WTC11 (cell line): Measurements from ENCODE around the gene DUSP3.

Source experiments
- CBFB ChIP-seq: sonication (generic); formaldehyde crosslinking; IDR thresholded peaks from 2 replicates; pipeline ENCODE4 v1.8.1; 2022; ENCODE audit warnings: mild to moderate bottlenecking, low read depth, missing genetic modification reagents
- ELF4 ChIP-seq: sonication (generic); formaldehyde crosslinking; IDR thresholded peaks from 2 replicates; pipeline ENCODE4 v1.8.1; 2022; ENCODE audit warnings: low read depth, mild to moderate bottlenecking, moderate library complexity, missing genetic modification reagents
- ZNF138 ChIP-seq: sonication (generic); formaldehyde crosslinking; conservative IDR thresholded peaks from 2 replicates; pipeline ENCODE4 v1.8.1; 2022; ENCODE audit warnings: mild to moderate bottlenecking, moderate library complexity, missing genetic modification reagents
- ZNF263 ChIP-seq: sonication (generic); formaldehyde crosslinking; IDR thresholded peaks from 2 replicates; pipeline ENCODE4 v1.8.1; 2022; ENCODE audit warnings: low read depth, mild to moderate bottlenecking, moderate library complexity, missing genetic modification reagents
- ZNF416 ChIP-seq: fragments of 250-450 bp; sonication (Bioruptor Pico); IDR thresholded peaks from 2 replicates; pipeline ENCODE4 v1.9.0; 2021; ENCODE audit warnings: mild to moderate bottlenecking, inconsistent platforms
- ZNF423 ChIP-seq: fragments of 250-450 bp; sonication (Bioruptor Pico); IDR thresholded peaks from 2 replicates; pipeline ENCODE4 v2.1.2; 2022; ENCODE audit warnings: mild to moderate bottlenecking, moderate library complexity
- TF ChIP-seq, protein P1 (sequence below): sonication (generic); formaldehyde crosslinking; conservative IDR thresholded peaks from 2 replicates; pipeline ENCODE4 v1.8.1; 2022; ENCODE audit warnings: mild to moderate bottlenecking, missing genetic modification reagents
- TF ChIP-seq, protein P2 (sequence below): fragments of 250-450 bp; sonication (Bioruptor Pico); IDR thresholded peaks from 2 replicates; pipeline ENCODE4 v1.9.0; 2021; ENCODE audit warnings: moderate library complexity, mild to moderate bottlenecking, inconsistent platforms, borderline replicate concordance
- TF ChIP-seq, protein P3 (sequence below): fragments of 200-600 bp; IDR thresholded peaks from 2 replicates; pipeline ENCODE4 v1.8.0; 2022; ENCODE audit warnings: antibody characterized with exemption

DNA sequence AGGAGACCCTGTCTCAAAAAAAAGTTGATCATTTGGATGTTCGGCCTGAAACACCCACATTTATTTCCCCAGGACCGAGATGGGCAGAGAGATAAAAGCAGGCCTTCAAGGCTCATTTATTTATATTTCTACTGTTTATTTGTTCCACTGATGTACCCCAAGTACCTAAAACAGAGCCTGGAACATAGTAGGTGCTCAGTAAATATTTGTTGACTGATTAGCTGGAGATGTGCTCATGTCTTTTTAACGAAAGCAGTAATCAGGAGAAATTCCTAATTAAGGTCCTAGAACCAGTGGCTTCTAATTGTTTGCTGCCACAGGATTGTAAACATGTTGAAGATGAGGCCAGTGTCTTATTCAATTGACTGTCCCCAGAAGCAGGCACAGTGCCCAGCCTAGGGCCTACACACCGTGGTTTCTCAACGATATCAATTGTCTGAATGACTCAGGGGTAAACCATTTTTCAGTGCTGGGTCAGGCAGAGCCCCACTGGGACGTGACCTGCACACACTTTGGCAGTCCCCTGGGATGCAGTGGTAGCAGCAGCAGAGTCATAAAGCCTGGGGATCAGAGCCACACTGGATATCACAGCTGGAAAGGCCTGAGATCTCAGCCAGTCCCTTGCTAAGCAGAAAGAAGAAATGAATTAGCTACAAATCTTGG is 54.9 kb downstream of the DUSP3 start:
- TF ChIP-seq, protein P1, sequence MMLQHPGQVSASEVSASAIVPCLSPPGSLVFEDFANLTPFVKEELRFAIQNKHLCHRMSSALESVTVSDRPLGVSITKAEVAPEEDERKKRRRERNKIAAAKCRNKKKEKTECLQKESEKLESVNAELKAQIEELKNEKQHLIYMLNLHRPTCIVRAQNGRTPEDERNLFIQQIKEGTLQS (CRISPR knock-in tag), result no peak
- TF ChIP-seq, protein P2, sequence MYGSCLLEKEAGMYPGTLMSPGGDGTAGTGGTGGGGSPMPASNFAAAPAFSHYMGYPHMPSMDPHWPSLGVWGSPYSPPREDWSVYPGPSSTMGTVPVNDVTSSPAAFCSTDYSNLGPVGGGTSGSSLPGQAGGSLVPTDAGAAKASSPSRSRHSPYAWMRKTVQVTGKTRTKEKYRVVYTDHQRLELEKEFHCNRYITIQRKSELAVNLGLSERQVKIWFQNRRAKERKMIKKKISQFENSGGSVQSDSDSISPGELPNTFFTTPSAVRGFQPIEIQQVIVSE (CRISPR knock-in tag), result no peak
- TF ChIP-seq ZNF423 (no peak), ZNF263 (CRISPR knock-in tag) (no peak), ZNF416 (CRISPR knock-in tag) (no peak), ELF4 (CRISPR knock-in tag) (no peak), CBFB (CRISPR knock-in tag) (no peak), ZNF138 (CRISPR knock-in tag) (no peak)
- TF ChIP-seq, protein P3, sequence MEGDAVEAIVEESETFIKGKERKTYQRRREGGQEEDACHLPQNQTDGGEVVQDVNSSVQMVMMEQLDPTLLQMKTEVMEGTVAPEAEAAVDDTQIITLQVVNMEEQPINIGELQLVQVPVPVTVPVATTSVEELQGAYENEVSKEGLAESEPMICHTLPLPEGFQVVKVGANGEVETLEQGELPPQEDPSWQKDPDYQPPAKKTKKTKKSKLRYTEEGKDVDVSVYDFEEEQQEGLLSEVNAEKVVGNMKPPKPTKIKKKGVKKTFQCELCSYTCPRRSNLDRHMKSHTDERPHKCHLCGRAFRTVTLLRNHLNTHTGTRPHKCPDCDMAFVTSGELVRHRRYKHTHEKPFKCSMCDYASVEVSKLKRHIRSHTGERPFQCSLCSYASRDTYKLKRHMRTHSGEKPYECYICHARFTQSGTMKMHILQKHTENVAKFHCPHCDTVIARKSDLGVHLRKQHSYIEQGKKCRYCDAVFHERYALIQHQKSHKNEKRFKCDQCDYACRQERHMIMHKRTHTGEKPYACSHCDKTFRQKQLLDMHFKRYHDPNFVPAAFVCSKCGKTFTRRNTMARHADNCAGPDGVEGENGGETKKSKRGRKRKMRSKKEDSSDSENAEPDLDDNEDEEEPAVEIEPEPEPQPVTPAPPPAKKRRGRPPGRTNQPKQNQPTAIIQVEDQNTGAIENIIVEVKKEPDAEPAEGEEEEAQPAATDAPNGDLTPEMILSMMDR, result no peak
